ENCODE data around the gene HECTD4. TPM values are rescaled to one million over a fixed set of nuclear protein-coding genes. Genes with fewer than 3 reads are reported as not detected.

The HECTD4 gene
- total and polyA plus RNA-seq, 9 of the 15 experiments (the other 6 are each of a cell fraction or from before 2014, with no cell fraction given), result 3.5 to 33.3 (median 13.5) TPM

- TF ChIP-seq HMGXB4 (CRISPR knock-in tag; IDR thresholded peaks at IDR 0.05) (no peak; the same call in 1 of the 2 replicates), XRCC4 (IDR thresholded peaks at IDR 0.05; ENCODE audit: extremely low read depth, insufficient read depth, insufficient read length) (no peak), ZNF609 (CRISPR knock-in tag; IDR thresholded peaks at IDR 0.05; ENCODE audit: borderline replicate concordance) (peak; percentile 51; the same call in 1 of the 2 replicates), PYGO2 (tag; IDR thresholded peaks at IDR 0.05) (no peak), RCOR1 (IDR thresholded peaks at IDR 0.05; ENCODE audit: borderline replicate concordance in 1 of 2, low read depth in 2 of 2, low read length in 2 of 2) (peak in 1 of 2 experiments; percentile 77; a peak in 1 of 4 replicates), ZNF217 (CRISPR knock-in tag; IDR thresholded peaks at IDR 0.05) (no peak), RBM22 (IDR thresholded peaks at IDR 0.05; ENCODE audit: low read depth, low read length, poor library complexity, severe bottlenecking) (peak; percentile 25), KDM2B (CRISPR knock-in tag; IDR thresholded peaks at IDR 0.05) (no peak), RUNX1 (IDR thresholded peaks at IDR 0.05; ENCODE audit: low read depth) (no peak), SETDB1 (IDR thresholded peaks at IDR 0.05; ENCODE audit: low read length) (no peak), ZNF24 (IDR thresholded peaks at IDR 0.05) (peak; percentile 52; the same call in 1 of the 2 replicates), CAMTA2 (CRISPR knock-in tag; conservative IDR thresholded peaks at IDR 0.05) (no peak), PATZ1 (CRISPR knock-in tag; IDR thresholded peaks at IDR 0.05; ENCODE audit: borderline replicate concordance) (no peak), ZNF143 (CRISPR knock-in tag; IDR thresholded peaks at IDR 0.05) (peak; percentile 88), TSC22D4 (tag; IDR thresholded peaks at IDR 0.05) (no peak), HDGF (IDR thresholded peaks at IDR 0.05) (no peak), ZNF212 (CRISPR knock-in tag; IDR thresholded peaks at IDR 0.05) (no peak)
These were observed 27.1 kb upstream of the HECTD4 start, which contains the start of gene RPL6 (continued) for GRCh38 chr12:112409064-112409905.

All from K562 (cell line).